ENCODE data around the gene CREB3L2. TPM values are rescaled to one million over a fixed set of nuclear protein-coding genes. Genes with fewer than 3 reads are reported as not detected.
"Not testable (repeated sequence)": the region's sequence is repeated elsewhere in the genome, so short reads cannot be mapped to it uniquely, and the experiment has no call there.

The CREB3L2 gene
- total and polyA plus RNA-seq, 10 of the 15 experiments (the other 5 are each of a cell fraction or from before 2014, with no cell fraction given), result 6.4 to 67.1 (median 26.2) TPM

GRCh38 chr7:137968339-137968738 is 33.5 kb downstream of the CREB3L2 start:
- SMC1A ChIA-PET (ENCODE audit: uncharacterized antibody, unreplicated experiment), result interaction anchor here (0.7 to 2.7 kb wide), 8 partner anchors 10 to 64 kb away, joined by 3 to 8 read pairs (median 4); no protein-coding TSS in a partner anchor
- H3K79me2 ChIP-seq (ENCODE audit: control insufficient read depth, insufficient read depth, low read length), result peaks cover 78% of the 10 kb centered on the region
- H3K4me1 ChIP-seq (ENCODE audit: control insufficient read depth, insufficient read depth, low read length); H3K27me3 ChIP-seq (replicated peaks in 1 of 2; ENCODE audit: control insufficient read depth in 2 of 2, insufficient read depth in 2 of 2, low read length in 1 of 2); H3K27ac ChIP-seq (ENCODE audit: control insufficient read depth, insufficient read depth); H3K36me3 ChIP-seq (ENCODE audit: control insufficient read depth in 2 of 2, insufficient read depth in 2 of 2, low read length in 1 of 2); H3K9ac ChIP-seq (ENCODE audit: control insufficient read depth, insufficient read depth, low read length); BruUV-seq (replicated peaks); H3K4me2 ChIP-seq (ENCODE audit: control insufficient read depth, insufficient read depth); H2AFZ ChIP-seq (ENCODE audit: control insufficient read depth, low read depth, low read length); intact Hi-C loops (cut with micrococcal nuclease; ENCODE audit: unreplicated experiment); FAIRE-seq; DNase-seq (ENCODE audit: low read depth, low spot score); H3K4me3 ChIP-seq; H4K20me1 ChIP-seq (ENCODE audit: control insufficient read depth, insufficient read depth); ATAC-seq; in situ Hi-C loops (cut with MboI); H3K9me3 ChIP-seq (replicated peaks; ENCODE audit: control insufficient read depth, insufficient read depth, low read length): not testable (repeated sequence)
- RAD21 ChIA-PET (ENCODE audit: unreplicated experiment), result interaction anchor here (1.1 kb wide), 1 partner anchor 8 kb away, joined by 5 read pairs; no protein-coding TSS in a partner anchor
- CTCF ChIA-PET, result interaction anchor here (1.5 to 1.8 kb wide), 2 partner anchors 9 to 34 kb away, joined by 3 to 6 read pairs; partner anchors contain the start of gene CREB3L2
- POLR2A ChIA-PET, result interaction anchor here (1.0 kb wide), 1 partner anchor 9 kb away, joined by 3 read pairs; no protein-coding TSS in a partner anchor
- WGBS (ENCODE audit: insufficient coverage, insufficient replicate concordance, low lambda C conversion rate, missing lambda C conversion rate), result 84% methylated on average over 4 of the region's 4 CpGs

GRCh38 chr7:137967143-137968018 is 34.5 kb downstream of the CREB3L2 start:
- Histone ChIP-seq H3K9me3 (replicated peaks; ENCODE audit: control insufficient read depth, insufficient read depth, low read length) (no peaks in the 10 kb centered on the region; the same call in 2 of the 3 replicates), H4K20me1 (ENCODE audit: control insufficient read depth, insufficient read depth) (no peaks in the 10 kb centered on the region), H3K4me1 (ENCODE audit: control insufficient read depth, insufficient read depth, low read length) (peaks cover 8% of the 10 kb centered on the region), H3K4me3 (no peak overlapping the region), H3K9ac (ENCODE audit: control insufficient read depth, insufficient read depth, low read length) (no peak overlapping the region), H2AFZ (ENCODE audit: control insufficient read depth, low read depth, low read length) (no peak overlapping the region), H3K27ac (ENCODE audit: control insufficient read depth, insufficient read depth) (no peak overlapping the region), H3K4me2 (ENCODE audit: control insufficient read depth, insufficient read depth) (no peak overlapping the region), H3K79me2 (ENCODE audit: control insufficient read depth, insufficient read depth, low read length) (peaks cover 78% of the 10 kb centered on the region), H3K27me3 (replicated peaks in 1 of 2; ENCODE audit: control insufficient read depth in 2 of 2, insufficient read depth in 2 of 2, low read length in 1 of 2) (no peaks in the 10 kb centered on the region), H3K36me3 (ENCODE audit: control insufficient read depth in 2 of 2, insufficient read depth in 2 of 2, low read length in 1 of 2) (peaks cover 4 to 6% of the 10 kb centered on the region in 2 experiments; a peak in 2 of 4 replicates)
- ChIA-PET POLR2A (interaction anchor here (1.2 to 1.3 kb wide), 2 partner anchors 8 to 19 kb away, joined by 4 read pairs; no protein-coding TSS in a partner anchor), SMC1A (ENCODE audit: uncharacterized antibody, unreplicated experiment) (interaction anchor here (0.6 to 1.8 kb wide), 13 partner anchors 9 to 63 kb away, joined by 3 to 8 read pairs (median 4); no protein-coding TSS in a partner anchor), CTCF (interaction anchor here (0.8 to 1.8 kb wide), 5 partner anchors 8 to 35 kb away, joined by 3 to 6 read pairs (median 5); partner anchors contain the start of gene CREB3L2), RAD21 (ENCODE audit: unreplicated experiment) (interaction anchor here (1.1 kb wide), 1 partner anchor 7 kb away, joined by 5 read pairs; no protein-coding TSS in a partner anchor)
- BruUV-seq (replicated peaks), result TSS peak; percentile 54
- WGBS (ENCODE audit: insufficient coverage, insufficient replicate concordance, low lambda C conversion rate, missing lambda C conversion rate), result 85% methylated on average over 12 of the region's 12 CpGs
- in situ Hi-C loops (cut with MboI) (no loop called here), intact Hi-C loops (cut with micrococcal nuclease; ENCODE audit: unreplicated experiment) (no loop called here)
- FAIRE-seq (peak; percentile 52), DNase-seq (ENCODE audit: low read depth, low spot score) (no peak), ATAC-seq (no peak)
- TF ChIP-seq NBN (IDR thresholded peaks at IDR 0.05) (no peak), RFX5 (IDR thresholded peaks at IDR 0.05; ENCODE audit: low read depth, low read length) (no peak), SRF (IDR thresholded peaks at IDR 0.05; ENCODE audit: low read depth in 2 of 2, low read length in 2 of 2) (no peak), NFYA (IDR thresholded peaks at IDR 0.05; ENCODE audit: borderline replicate concordance, low read depth, low read length) (no peak), ZZZ3 (IDR thresholded peaks at IDR 0.05; ENCODE audit: control insufficient read depth, insufficient read length, low read depth) (no peak), HDAC6 (IDR thresholded peaks at IDR 0.05; ENCODE audit: unreplicated experiment) (no peak), CEBPB (IDR thresholded peaks at IDR 0.05; ENCODE audit: borderline replicate concordance in 1 of 2, low read depth in 2 of 2, low read length in 2 of 2) (no peak), BACH1 (IDR thresholded peaks at IDR 0.05; ENCODE audit: borderline replicate concordance) (no peak), SREBF2 (IDR thresholded peaks at IDR 0.05; ENCODE audit: low read length) (no peak)
- TF ChIP-seq, protein P1, sequence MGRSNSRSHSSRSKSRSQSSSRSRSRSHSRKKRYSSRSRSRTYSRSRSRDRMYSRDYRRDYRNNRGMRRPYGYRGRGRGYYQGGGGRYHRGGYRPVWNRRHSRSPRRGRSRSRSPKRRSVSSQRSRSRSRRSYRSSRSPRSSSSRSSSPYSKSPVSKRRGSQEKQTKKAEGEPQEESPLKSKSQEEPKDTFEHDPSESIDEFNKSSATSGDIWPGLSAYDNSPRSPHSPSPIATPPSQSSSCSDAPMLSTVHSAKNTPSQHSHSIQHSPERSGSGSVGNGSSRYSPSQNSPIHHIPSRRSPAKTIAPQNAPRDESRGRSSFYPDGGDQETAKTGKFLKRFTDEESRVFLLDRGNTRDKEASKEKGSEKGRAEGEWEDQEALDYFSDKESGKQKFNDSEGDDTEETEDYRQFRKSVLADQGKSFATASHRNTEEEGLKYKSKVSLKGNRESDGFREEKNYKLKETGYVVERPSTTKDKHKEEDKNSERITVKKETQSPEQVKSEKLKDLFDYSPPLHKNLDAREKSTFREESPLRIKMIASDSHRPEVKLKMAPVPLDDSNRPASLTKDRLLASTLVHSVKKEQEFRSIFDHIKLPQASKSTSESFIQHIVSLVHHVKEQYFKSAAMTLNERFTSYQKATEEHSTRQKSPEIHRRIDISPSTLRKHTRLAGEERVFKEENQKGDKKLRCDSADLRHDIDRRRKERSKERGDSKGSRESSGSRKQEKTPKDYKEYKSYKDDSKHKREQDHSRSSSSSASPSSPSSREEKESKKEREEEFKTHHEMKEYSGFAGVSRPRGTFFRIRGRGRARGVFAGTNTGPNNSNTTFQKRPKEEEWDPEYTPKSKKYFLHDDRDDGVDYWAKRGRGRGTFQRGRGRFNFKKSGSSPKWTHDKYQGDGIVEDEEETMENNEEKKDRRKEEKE (IDR thresholded peaks at IDR 0.05), result no peak
- TF ChIP-seq, protein P2, sequence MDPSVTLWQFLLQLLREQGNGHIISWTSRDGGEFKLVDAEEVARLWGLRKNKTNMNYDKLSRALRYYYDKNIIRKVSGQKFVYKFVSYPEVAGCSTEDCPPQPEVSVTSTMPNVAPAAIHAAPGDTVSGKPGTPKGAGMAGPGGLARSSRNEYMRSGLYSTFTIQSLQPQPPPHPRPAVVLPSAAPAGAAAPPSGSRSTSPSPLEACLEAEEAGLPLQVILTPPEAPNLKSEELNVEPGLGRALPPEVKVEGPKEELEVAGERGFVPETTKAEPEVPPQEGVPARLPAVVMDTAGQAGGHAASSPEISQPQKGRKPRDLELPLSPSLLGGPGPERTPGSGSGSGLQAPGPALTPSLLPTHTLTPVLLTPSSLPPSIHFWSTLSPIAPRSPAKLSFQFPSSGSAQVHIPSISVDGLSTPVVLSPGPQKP (IDR thresholded peaks at IDR 0.05; ENCODE audit: low read depth, low read length), result no peak

All from GM12878 (cell line).